Spleen (tissue), 7 donors: ENCODE measurements around the gene PRDM16.

Experiments
- CTCF ChIP-seq, 11 experiments: fragments of 200-600 bp in 7 of 11; fragments of 450-650 bp in 4 of 11; sonication (generic) in 4 of 11; IDR thresholded peaks in 8 of 11; conservative IDR thresholded peaks in 3 of 11; 1 replicate in 7 of 11; 2 replicates in 4 of 11; pipeline versions ENCODE4 v1.4.0 to v1.8.0; 2016 to 2021; ENCODE audit warnings: antibody characterized with exemption in 11 of 11, inconsistent platforms in 4 of 11, mild to moderate bottlenecking in 1 of 11
- POLR2A ChIP-seq, 3 donors: fragments of 450-650 bp; IDR thresholded peaks; one replicate each; pipeline ENCODE4 v1.5.1; 2017; ENCODE audit warnings: antibody characterized with exemption in 3 of 3, mild to moderate bottlenecking in 1 of 3
- POLR2AphosphoS5 ChIP-seq, 3 donors: sonication (generic); formaldehyde crosslinking; IDR thresholded peaks; one replicate each; pipeline ENCODE4 v1.5.1; 2017; ENCODE audit warnings: antibody characterized with exemption in 3 of 3
- donor health status: DM: no; HTN: no; CAD: no; lungs with moderate emphysema.
- donor health status: DM: no; HTN: no; CAD: no.
- donor health status: DM: no; HTN: no; CAD: no.

DNA sequence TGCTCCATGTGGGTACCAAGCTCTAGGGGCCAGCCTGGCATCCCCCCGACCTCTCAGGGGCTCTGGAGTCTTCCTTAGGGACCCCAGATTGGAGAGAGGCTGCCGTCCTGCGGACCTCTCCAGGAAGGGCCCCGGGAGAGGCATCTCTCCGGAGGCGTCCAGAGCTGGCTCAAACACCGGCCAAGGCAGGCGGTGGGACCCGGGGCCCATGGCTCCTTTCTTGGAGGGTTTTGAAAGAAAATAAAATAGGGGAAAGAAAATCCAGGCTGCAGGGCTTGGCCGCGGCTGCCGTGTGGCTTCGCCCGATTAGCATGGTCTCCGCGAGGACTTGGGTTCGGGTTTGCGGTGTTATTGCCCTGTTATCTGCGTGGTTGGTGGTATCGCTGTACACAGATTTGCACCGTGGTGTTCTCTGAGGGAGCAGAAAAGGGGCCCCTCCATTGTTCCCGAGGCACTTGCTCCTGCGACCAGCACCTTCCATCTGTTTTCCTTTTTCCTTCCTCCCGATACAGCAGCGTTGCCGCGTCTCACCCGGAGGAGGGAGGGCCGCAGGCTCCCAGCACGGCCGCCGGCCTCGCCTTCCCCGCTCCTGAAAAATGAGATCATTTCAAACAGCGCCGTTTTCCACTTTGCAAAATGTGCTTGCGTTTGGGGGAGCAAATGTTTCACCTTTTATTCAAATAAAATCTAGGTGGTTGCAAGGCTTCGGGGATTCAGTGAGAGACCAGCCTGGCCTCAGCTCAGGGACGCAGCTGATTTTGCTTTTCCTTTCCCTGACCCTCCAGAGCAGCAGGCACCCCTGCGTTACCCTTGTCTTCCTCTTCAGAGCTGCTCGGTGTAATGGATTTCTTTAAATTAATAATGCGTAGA lies 86.3 kb downstream of the PRDM16 start:
- no peak for TF ChIP-seq CTCF (IDR thresholded peaks at IDR 0.05 in 8 of 11, conservative IDR thresholded peaks at IDR 0.05 in 3 of 11)
- TF ChIP-seq POLR2A (IDR thresholded peaks at IDR 0.05), result no peak
- TF ChIP-seq POLR2AphosphoS5 (IDR thresholded peaks at IDR 0.05), result peak in 1 of 3 donors; percentile 17
